ENCODE data around the gene NIBAN1.
"Not testable (repeated sequence)": the region's sequence is repeated elsewhere in the genome, so short reads cannot be mapped to it uniquely, and the experiment has no call there.

NIBAN1 gene

DNA sequence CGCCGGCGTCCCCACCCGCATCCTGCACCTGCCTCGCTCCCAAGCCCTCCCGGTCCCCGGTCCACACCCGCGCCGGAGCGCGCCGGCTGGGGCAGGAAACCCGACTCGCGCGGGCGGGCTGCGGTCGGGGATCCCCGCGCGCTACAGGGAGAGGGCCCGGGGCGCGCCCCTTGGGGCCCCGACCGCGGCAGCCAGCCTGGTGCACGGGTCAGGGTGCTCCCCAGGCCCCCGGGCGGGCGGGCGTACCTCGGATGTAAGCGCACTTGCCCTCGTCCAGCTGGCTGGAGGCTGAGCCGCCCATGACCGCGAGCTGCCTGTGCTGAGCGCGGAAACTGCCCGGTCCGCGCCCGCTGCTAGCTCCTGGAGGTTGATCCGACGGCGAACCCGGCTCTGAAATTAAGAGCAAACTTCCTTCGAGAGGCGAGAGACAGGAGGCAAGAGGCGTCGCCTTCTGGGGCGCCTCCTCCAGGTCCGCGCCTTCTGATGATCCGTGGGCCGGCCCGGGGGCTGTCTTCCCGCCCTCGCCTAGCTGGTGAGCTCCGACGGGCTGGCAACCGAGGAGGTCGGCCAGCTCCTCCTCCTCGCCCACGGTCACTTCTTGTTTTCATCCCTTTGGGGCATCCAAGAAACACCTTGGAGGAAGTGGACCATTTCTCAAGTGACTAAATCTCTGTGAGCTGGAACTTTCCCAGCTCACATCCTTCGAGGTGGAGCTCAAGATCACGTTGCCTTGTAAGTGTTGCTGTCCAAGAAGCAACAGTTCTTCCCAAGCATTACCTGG lies at the start of gene NIBAN1:
Gene NIBAN1, minus strand, starts transcription at position 453 of the 781 bp plus-strand sequence. Its CDS starts 152 bp downstream, at position 301.
- peak; percentile 51 for DNase-seq (ENCODE audit: low read depth)

- DNase-seq (ENCODE audit: low read depth): no peak
Measured at GRCh38 chr1:185017966-185018365, 43.7 kb upstream of the NIBAN1 start.

GRCh38 chr1:185017338-185017737 lies 43.0 kb upstream of the NIBAN1 start:
- no peak for DNase-seq (ENCODE audit: low read depth)

DNA sequence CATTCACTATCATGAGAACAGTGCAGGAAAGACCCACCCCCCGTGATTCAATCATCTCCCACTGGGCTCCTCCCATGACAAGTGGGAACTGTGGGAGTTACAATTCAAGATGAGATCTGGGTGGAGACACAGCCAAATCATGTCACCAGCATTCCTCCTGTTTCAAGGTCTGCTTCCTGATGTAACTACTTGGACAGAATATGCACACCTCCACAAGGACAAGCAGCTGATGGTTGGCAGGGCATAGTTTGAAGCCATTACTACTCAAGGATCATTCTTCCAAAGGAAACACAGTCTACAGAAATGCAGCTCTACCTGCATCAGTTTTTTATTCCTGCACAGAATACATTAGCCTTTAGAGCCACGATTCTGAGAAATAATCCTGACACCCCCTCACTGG lies 42.6 kb upstream of the NIBAN1 start:
- no peak for DNase-seq (ENCODE audit: low read depth)

DNA sequence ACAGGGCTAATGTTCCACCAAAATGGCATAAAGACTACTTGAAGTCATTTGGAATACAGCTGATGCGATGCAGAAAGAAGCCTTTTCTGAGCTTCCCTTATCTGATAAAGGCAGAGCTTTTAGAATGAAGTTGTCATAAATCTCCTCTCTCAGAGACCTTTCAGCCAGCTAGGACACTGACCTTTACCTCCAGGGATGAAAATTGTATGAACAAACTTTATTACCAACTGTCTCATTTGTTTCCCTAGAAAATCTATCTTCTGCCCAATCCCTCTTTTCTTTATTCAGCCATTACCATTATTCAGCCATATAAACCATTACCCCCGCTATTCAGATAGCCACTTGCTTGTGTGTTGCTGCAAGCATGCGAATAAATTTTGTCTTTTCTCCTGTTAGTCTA lies 41.3 kb upstream of the NIBAN1 start:
- DNase-seq (ENCODE audit: low read depth): no peak

DNA sequence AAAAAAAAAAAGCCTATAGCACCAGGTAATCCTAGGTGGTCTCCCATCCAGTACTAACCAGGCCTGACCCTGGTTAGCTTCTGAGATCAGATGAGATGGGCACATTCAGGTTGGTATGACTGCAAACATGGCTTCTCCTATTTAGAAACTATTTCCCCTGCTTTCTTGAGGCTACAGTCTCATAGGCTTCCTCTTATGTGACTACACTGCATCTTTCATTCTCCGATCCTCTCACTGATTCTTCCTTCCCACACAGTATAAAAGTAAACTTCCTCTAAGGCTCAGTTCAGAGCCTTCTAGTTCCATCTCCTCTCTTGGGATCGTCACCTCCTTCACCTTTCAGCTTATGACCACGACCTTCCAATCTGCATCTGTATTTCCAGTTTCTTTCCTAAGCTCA lies 40.6 kb upstream of the NIBAN1 start:
- no peak for DNase-seq (ENCODE audit: low read depth)

- no peak for DNase-seq (ENCODE audit: low read depth)
Measured at GRCh38 chr1:185010361-185010760, 36.1 kb upstream of the NIBAN1 start.

GRCh38 chr1:185008838-185009237 lies 34.5 kb upstream of the NIBAN1 start:
- DNase-seq (ENCODE audit: low read depth): no peak

DNA sequence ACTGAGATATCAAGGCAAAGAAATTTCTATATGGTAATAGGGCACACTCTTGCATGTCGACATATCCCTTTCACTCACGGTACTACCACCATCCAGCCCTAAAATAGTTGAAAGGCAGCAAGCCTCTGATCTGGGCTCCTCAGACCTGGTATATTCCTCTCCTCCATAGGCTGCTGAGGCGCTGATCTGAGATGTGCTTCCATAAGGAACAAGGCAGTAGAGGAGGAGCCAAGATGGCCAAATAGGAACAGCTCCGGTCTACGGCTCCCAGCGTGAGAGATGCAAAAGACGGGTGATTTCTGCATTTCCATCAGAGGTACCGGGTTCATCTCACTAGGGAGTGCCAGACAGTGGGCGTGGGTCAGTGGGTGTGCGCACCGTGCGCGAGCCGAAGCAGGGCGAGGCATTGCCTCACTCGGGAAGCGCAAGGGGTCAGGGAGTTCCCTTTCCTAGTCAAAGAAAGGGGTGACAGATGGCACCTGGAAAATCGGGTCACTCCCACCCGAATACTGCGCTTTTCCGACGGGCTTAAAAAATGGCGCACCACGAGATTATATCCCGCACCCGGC lies 27.1 kb upstream of the NIBAN1 start:
- DNase-seq (ENCODE audit: low read depth): not testable (repeated sequence)

- not testable (repeated sequence) for DNase-seq (ENCODE audit: low read depth)
Measured at GRCh38 chr1:184999974-185000373, 25.7 kb upstream of the NIBAN1 start.

GRCh38 chr1:184994301-184994700 lies 20.0 kb upstream of the NIBAN1 start:
- DNase-seq (ENCODE audit: low read depth): no peak

- no peak for DNase-seq (ENCODE audit: low read depth)
Measured at GRCh38 chr1:184992271-184992670, 18.0 kb upstream of the NIBAN1 start.

DNA sequence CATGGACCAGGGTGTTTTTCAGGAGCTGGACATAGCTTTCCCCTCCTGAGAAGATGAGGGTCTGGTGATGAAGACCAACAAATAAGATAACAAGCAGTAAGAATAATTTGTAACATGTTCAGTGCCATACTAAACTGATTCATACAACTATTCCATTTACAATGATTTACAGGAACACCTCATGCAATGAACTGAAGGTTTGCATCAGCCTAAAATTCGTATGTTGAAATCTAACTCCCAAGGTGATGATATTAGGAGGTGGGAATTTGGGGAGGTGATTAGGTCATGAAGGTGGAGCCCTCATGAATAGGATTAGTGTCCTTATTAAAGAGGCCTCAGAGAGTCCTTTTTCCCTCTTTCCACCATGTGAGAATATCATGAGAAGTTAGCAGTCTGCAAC lies 15.9 kb upstream of the NIBAN1 start:
- no peak for DNase-seq (ENCODE audit: low read depth)

- DNase-seq (ENCODE audit: low read depth): no peak
Measured at GRCh38 chr1:184988506-184988905, 14.2 kb upstream of the NIBAN1 start.

GRCh38 chr1:184987696-184988095 lies 13.4 kb upstream of the NIBAN1 start:
- no peak for DNase-seq (ENCODE audit: low read depth)

DNA sequence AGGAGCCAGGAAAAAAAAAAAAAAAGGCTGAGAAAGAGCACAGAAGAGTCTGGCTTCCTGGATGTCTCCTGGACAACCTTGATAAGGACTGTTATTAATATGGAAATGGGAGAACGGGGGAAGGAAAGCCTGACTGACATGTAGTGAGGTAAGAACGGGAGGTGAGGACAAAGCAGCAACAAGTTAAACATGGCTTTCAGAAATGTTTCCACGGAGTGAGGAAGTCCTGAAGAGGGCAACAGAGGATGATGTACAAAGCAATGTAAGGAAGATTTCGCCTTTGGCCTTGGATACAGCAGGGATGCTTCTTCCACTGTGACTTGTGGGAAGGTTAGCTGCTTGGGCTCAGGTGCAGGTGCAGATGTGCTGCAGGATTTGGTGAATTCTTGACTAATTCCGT lies 11.9 kb upstream of the NIBAN1 start:
- no peak for DNase-seq (ENCODE audit: low read depth)

- DNase-seq (ENCODE audit: low read depth): peak; percentile 48
Measured at GRCh38 chr1:184982002-184982954, 8.0 kb upstream of the NIBAN1 start.

- DNase-seq (ENCODE audit: low read depth): no peak
Measured at GRCh38 chr1:184980726-184981125, 6.4 kb upstream of the NIBAN1 start.

DNA sequence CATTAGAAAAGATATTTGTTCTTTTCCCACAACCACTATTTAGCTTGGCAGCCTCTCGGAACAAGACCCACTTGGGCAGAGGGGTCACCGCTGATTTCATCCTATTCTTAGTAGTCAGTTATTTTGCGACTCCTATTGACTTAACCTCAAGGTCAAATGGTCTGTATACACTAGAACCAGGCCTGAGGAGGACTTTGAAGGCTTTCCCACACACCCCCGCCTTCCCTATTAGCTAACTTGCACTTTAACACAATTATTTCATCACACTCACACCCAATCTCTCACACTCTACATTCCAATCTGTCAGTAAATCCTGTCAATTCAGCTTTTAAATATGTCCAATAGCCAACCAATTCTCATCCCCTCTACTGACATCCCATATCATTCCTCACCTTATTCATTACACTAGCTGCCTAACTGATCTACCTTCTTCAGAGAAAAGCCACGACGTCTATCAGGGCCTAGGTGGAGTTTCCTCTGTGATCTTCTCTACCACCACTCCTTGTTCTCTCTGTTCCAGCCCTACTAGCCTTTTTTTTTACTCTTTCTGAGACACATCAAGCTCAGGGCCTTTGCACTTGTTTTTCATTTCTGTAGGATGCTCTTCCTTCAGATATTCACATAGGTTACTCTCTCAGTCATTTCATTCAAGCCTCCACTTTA lies 1.0 kb upstream of the NIBAN1 start:
- DNase-seq (ENCODE audit: low read depth): no peak

DNA sequence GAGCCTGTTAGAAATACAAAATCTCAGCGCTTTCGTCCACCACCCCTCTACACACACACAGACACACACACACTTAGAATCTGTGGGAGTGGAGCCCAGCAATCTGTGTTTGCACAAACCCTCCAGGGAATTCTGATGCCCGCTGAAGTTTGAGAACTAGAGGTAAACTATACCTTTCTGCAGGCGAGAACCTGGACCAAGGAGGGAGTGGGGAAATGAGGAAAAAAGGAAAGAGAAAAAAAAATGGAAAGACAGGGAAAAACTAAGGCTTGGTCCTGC lies 468 bp upstream of the NIBAN1 start:
- DNase-seq (ENCODE audit: low read depth): no peak

- DNase-seq (ENCODE audit: low read depth): peak; percentile 25
Measured at GRCh38 chr1:184973272-184974055, 844 bp downstream of the NIBAN1 start.
